Activated CD8-positive, alpha-beta memory T cell treated with anti-CD3 and anti-CD28 coated beads, Interleukin-2, amount 50 U/mL, for 48 hours (primary cell): ENCODE data around the gene NKX3-2.

Experiments used
- DNase-seq: peaks from one replicate; pipeline ENCODE4 v3.0.0-alpha.2; 2020

The NKX3-2 gene

GRCh38 chr4:13496605-13497004 lies 47.7 kb downstream of the NKX3-2 start:
- DNase-seq = no peak

GRCh38 chr4:13495753-13496152 lies 48.6 kb downstream of the NKX3-2 start:
- DNase-seq = no peak

DNA sequence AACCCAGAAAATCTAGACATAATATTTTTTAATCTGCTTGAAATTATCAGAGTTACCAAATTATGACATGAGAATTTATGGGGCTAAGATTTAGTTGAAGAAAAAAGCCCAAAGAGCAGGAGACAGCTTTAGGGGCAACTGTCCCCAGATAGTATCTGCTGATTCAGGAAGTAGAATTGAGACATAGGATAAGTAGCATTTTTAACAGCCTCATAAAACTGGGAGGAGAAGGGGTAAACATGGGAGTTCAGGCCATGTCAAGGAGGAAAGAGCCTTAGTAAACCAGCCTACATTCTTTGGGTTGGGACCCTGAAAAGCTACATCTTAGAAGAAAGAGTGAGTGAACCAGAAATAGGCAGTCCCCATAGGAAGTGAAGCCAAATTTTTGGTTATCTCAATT lies 50.5 kb downstream of the NKX3-2 start:
- no peak for DNase-seq

DNA sequence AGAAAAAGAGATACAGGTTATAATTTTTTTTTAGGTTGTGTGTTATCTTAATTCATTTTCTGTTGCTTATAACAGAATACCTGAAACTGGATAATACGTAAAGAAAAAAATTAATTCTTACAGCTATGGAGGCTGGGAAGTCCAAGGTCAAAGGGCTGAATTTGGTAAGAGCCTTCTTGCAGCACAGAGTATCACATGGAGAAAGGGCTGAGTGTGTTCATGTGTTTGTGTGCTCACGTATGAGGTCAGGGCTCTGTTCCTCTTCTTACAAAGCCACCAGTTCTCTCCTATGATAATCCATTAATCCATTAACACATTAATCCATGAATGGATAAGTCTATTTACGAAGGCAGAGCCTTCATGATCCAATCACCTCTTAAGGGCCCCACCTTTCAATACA lies 51.6 kb downstream of the NKX3-2 start:
- DNase-seq = no peak
